Neuronal stem cell (in vitro differentiated cells): Measurements from ENCODE around the gene FGF3.

Experiments used
- DNase-seq: peaks from one replicate; pipeline ENCODE4 v3.0.0-alpha.2; 2013; ENCODE audit warnings: low spot score
- H2AFZ ChIP-seq: one replicate; pipeline ENCODE4 v1.6.1; 2013; ENCODE audit warnings: mild to moderate bottlenecking, low read length, inconsistent platforms
- H2AK5ac ChIP-seq: 2 replicates; pipeline ENCODE4 v1.6.1; 2013; ENCODE audit warnings: low read depth, mild to moderate bottlenecking, inconsistent platforms, low read length, moderate library complexity, mixed read lengths
- H2BK120ac ChIP-seq: 2 replicates; pipeline ENCODE4 v1.6.1; 2013; ENCODE audit warnings: low read depth, mild to moderate bottlenecking, inconsistent platforms, low read length, moderate library complexity, mixed read lengths
- H2BK12ac ChIP-seq: one replicate; pipeline ENCODE4 v1.6.1; 2013; ENCODE audit warnings: low read length, inconsistent platforms
- H2BK15ac ChIP-seq: 2 replicates; pipeline ENCODE4 v1.6.1; 2013; ENCODE audit warnings: mild to moderate bottlenecking, low read length, inconsistent platforms, mixed read lengths
- H2BK5ac ChIP-seq: one replicate; pipeline ENCODE4 v1.6.1; 2013; ENCODE audit warnings: inconsistent platforms, mild to moderate bottlenecking, low read length, moderate library complexity
- H3K14ac ChIP-seq: one replicate; pipeline ENCODE4 v1.6.1; 2013; ENCODE audit warnings: low read length, inconsistent platforms
- H3K18ac ChIP-seq: 2 replicates; pipeline ENCODE4 v1.6.1; 2013; ENCODE audit warnings: low read length, inconsistent platforms
- H3K23ac ChIP-seq: 2 replicates; pipeline ENCODE4 v1.6.1; 2013; ENCODE audit warnings: low read depth, mild to moderate bottlenecking, mixed read lengths, low read length, inconsistent platforms; ENCODE audit not compliant: poor library complexity
- H3K27ac ChIP-seq: replicated peaks from 3 replicates; pipeline ENCODE4 v1.5.1; 2013; ENCODE audit warnings: low read length, inconsistent platforms
- H3K27me3 ChIP-seq, 3 experiments: 2 replicates each; pipeline ENCODE4 v1.6.1; 2013; ENCODE audit warnings: low read length in 3 of 3, mild to moderate bottlenecking in 2 of 3, inconsistent platforms in 1 of 3, low read depth in 1 of 3, mixed read lengths in 1 of 3, moderate library complexity in 1 of 3; ENCODE audit not compliant: control insufficient read depth in 3 of 3, insufficient read depth in 3 of 3
- H3K36me3 ChIP-seq, 2 donors: replicated peaks in 1 of 2; 2 replicates each; pipeline ENCODE4 v1.6.1; 2013; ENCODE audit warnings: low read length in 2 of 2; ENCODE audit not compliant: control insufficient read depth in 2 of 2, insufficient read depth in 2 of 2
- H3K4ac ChIP-seq: 2 replicates; pipeline ENCODE4 v1.6.1; 2013; ENCODE audit warnings: inconsistent platforms, mild to moderate bottlenecking, low read length, moderate library complexity
- H3K4me1 ChIP-seq, 2 donors: 1 replicate in 1 of 2; 2 replicates in 1 of 2; pipeline ENCODE4 v1.6.1; 2013; ENCODE audit warnings: low read length in 2 of 2, low read depth in 1 of 2; ENCODE audit not compliant: control insufficient read depth in 2 of 2, insufficient read depth in 1 of 2
- H3K4me2 ChIP-seq: one replicate; pipeline ENCODE4 v1.6.1; 2013; ENCODE audit warnings: mild to moderate bottlenecking, low read length, inconsistent platforms; ENCODE audit not compliant: insufficient read depth, poor library complexity, severe bottlenecking
- H3K4me3 ChIP-seq, 2 donors: 2 replicates each; pipeline ENCODE4 v1.5.1; 2013; ENCODE audit warnings: low read length in 2 of 2, mild to moderate bottlenecking in 2 of 2, inconsistent platforms in 1 of 2, moderate library complexity in 1 of 2
- H3K79me1 ChIP-seq: one replicate; pipeline ENCODE4 v1.6.1; 2013; ENCODE audit warnings: low read depth, mild to moderate bottlenecking, inconsistent platforms, low read length, moderate library complexity
- H3K9ac ChIP-seq: one replicate; pipeline ENCODE4 v1.6.1; 2013; ENCODE audit warnings: mild to moderate bottlenecking, low read depth, low read length, inconsistent platforms; ENCODE audit not compliant: poor library complexity
- H3K9me3 ChIP-seq, 2 donors: replicated peaks in 1 of 2; 2 replicates each; pipeline versions ENCODE3 to v1.6.1; 2013; ENCODE audit warnings: low read length in 2 of 2, mild to moderate bottlenecking in 2 of 2, inconsistent platforms in 1 of 2, low read depth in 1 of 2, mixed read lengths in 1 of 2, moderate library complexity in 1 of 2; ENCODE audit not compliant: control insufficient read depth in 2 of 2, insufficient read depth in 1 of 2
- H4K8ac ChIP-seq: one replicate; pipeline ENCODE4 v1.6.1; 2013; ENCODE audit warnings: low read depth, mild to moderate bottlenecking, inconsistent platforms, low read length, moderate library complexity
- H4K91ac ChIP-seq: one replicate; pipeline ENCODE4 v1.6.1; 2013; ENCODE audit warnings: low read length, low read depth, mild to moderate bottlenecking, inconsistent platforms; ENCODE audit not compliant: poor library complexity
- WGBS, 2 donors: extraction: QIAGEN DNeasy Blood & Tissue Kit; methylation state at CpG; one replicate each; pipeline ENCODE4 v1.1.7; 2013; ENCODE audit warnings: missing lambda C conversion rate in 2 of 2, mixed read lengths in 1 of 2; ENCODE audit not compliant: insufficient read length in 2 of 2, insufficient replicate concordance in 1 of 2; ENCODE audit errors: extremely low coverage in 2 of 2; 5-methylcytosine and 5-hydroxymethylcytosine counted together

FGF3 gene

DNA sequence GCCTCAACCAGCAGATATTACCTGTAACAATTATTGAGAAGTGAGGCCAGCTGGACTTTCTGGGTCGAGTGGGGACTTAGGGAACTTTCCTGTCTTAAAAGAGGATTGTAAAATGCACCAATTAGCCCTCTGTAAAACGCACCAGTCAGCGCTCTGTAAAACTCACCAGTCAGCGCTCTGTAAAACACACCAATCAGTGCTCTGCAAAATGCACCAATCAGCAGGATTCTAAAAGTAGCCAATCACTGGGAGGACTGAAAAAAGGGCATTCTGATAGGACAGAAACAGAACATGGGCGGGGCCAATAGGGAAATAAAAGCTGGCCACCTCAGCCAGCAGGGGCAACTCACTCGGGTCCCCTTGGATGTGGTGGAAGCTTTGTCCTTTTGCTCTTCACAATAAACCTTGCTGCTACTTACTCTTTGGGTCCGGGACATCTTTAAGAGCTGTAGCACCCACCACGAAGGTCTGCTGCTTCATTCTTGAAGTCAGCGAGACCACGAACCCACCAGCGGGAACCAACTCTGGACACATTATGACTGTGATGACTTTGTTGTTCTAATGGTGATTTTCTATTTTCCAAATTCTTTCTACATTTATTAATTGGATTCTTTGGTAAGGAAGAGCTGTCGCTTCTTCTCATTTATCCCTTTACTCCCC, 40.2 kb upstream of the FGF3 start:
- no peaks in the 10 kb centered on the region for H3K9me3 ChIP-seq
- H3K4me2 ChIP-seq, result no peak overlapping the region
- H3K4me1 ChIP-seq, result peaks cover under 1 to 2% of the 10 kb centered on the region in 2 donors
- no peak overlapping the region for H3K27ac ChIP-seq
- H3K9ac ChIP-seq, result no peak overlapping the region
- no peak overlapping the region for H2AFZ ChIP-seq
- DNase-seq, result no peak
- peaks cover 0 to 31% (median 0%) of the 10 kb centered on the region in 3 experiments for H3K27me3 ChIP-seq
- no peaks in the 10 kb centered on the region for H3K36me3 ChIP-seq
- no peak overlapping the region for H3K4ac ChIP-seq
- H3K23ac ChIP-seq, result no peak overlapping the region
- no peak overlapping the region for H3K4me3 ChIP-seq
- no peak overlapping the region for H3K18ac ChIP-seq
- H2BK120ac ChIP-seq, result no peak overlapping the region
- H3K14ac ChIP-seq, result no peak overlapping the region
- no peak overlapping the region for H4K91ac ChIP-seq
- no peak overlapping the region for H4K8ac ChIP-seq
- H2BK5ac ChIP-seq, result no peak overlapping the region
- no CpG with 5 or more reads among the region's 12 CpGs for WGBS, 2 donors
- H2BK15ac ChIP-seq, result no peak overlapping the region
- H2BK12ac ChIP-seq, result no peak overlapping the region
- no peaks in the 10 kb centered on the region for H3K79me1 ChIP-seq
- no peak overlapping the region for H2AK5ac ChIP-seq

DNA sequence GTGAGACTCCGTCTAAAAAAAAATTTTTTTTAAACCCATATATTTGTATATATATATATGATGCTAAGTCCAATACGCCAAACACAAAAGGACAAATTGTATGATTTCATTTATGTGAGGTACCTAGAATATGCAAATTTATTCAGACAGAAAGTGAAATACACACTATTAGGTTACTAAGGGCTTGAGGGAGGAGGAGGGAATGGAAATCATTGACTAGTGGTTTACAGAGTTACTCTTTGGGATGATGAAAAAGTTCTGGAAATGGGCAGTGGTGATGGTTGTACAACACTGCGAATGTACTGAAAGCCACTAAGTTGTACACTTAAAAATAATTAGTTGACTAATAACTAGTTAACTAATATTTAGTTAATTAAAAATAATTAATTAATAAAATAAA, 36.2 kb upstream of the FGF3 start:
- Histone ChIP-seq H2BK15ac (no peak overlapping the region), H4K8ac (no peak overlapping the region), H2BK5ac (no peak overlapping the region), H2AK5ac (no peak overlapping the region), H3K4ac (no peak overlapping the region), H2BK120ac (no peak overlapping the region), H3K23ac (no peak overlapping the region), H3K9me3 (peaks cover 0 to 4% of the 10 kb centered on the region in 2 donors), H2AFZ (no peak overlapping the region), H4K91ac (no peak overlapping the region), H3K4me3 (no peak overlapping the region), H3K27me3 (no peaks in the 10 kb centered on the region), H3K79me1 (no peaks in the 10 kb centered on the region), H3K4me1 (no peaks in the 10 kb centered on the region), H3K4me2 (no peak overlapping the region), H3K9ac (no peak overlapping the region), H3K14ac (no peak overlapping the region), H3K27ac (no peak overlapping the region), H2BK12ac (no peak overlapping the region), H3K36me3 (no peaks in the 10 kb centered on the region), H3K18ac (no peak overlapping the region)
- WGBS, 2 donors, result no CpG with 5 or more reads among the region's 3 CpGs
- no peak for DNase-seq

DNA sequence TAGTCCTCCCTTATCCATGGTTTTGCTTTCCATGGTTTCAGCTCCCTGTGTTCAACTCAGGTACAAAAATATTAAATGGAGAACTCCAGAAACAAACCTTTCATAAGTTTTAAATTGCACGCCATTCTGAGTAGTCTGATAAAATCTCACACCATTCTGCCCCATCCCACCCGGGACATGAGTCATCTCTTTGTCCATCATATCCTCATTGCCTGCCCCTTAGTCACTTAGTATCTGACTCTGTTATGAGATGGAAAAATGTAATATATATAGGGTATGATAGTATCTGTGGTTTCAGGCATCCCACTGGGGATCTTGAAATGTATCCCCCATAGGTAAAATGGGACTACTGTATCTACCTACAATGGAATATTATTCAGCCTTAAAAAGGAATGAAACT, 35.5 kb upstream of the FGF3 start:
- no peak overlapping the region for H3K27ac ChIP-seq
- H3K4ac ChIP-seq, result no peak overlapping the region
- no peak overlapping the region for H3K23ac ChIP-seq
- no peak overlapping the region for H3K18ac ChIP-seq
- no peaks in the 10 kb centered on the region for H3K27me3 ChIP-seq
- H3K9ac ChIP-seq, result no peak overlapping the region
- no peak overlapping the region for H2BK120ac ChIP-seq
- no peak overlapping the region for H2BK5ac ChIP-seq
- H2BK15ac ChIP-seq, result no peak overlapping the region
- no peak overlapping the region for H2BK12ac ChIP-seq
- H3K4me1 ChIP-seq, result no peaks in the 10 kb centered on the region
- no peak overlapping the region for H2AK5ac ChIP-seq
- no peaks in the 10 kb centered on the region for H3K36me3 ChIP-seq
- H3K4me2 ChIP-seq, result no peak overlapping the region
- no peak overlapping the region for H3K4me3 ChIP-seq
- no peak overlapping the region for H3K14ac ChIP-seq
- H4K8ac ChIP-seq, result no peak overlapping the region
- DNase-seq, result no peak
- no CpG with 5 or more reads among the region's 2 CpGs for WGBS, 2 donors
- H3K9me3 ChIP-seq, result peaks cover 0 to 4% of the 10 kb centered on the region in 2 donors
- no peaks in the 10 kb centered on the region for H3K79me1 ChIP-seq
- no peak overlapping the region for H4K91ac ChIP-seq
- H2AFZ ChIP-seq, result no peak overlapping the region

DNA sequence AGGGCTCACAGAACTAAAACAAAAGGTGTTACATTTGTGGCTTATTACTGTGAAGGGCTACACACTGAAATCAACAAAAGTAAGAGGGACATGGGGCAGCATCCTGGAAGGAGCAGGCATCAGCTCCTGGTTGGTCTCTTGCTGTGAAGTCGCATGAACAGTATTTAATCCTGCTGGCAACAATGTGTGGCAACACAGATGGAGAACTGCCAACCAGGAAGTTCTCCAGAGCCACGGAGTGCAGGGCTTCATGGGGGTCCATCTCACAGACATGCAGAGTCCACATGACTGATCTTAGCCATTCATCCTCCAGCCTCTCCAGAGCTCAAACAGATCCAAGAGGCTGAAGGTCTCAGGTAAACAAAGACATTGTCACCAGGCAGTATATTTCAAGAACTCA, 32.8 kb upstream of the FGF3 start:
- Histone ChIP-seq H3K18ac (no peak overlapping the region), H3K4me1 (peaks cover 0 to 2% of the 10 kb centered on the region in 2 donors), H3K4me3 (no peak overlapping the region), H2BK5ac (no peak overlapping the region), H4K91ac (no peak overlapping the region), H3K23ac (no peak overlapping the region), H3K27me3 (no peaks in the 10 kb centered on the region), H2BK12ac (no peak overlapping the region), H2BK120ac (no peak overlapping the region), H3K27ac (no peak overlapping the region), H2AFZ (no peak overlapping the region), H2BK15ac (no peak overlapping the region), H4K8ac (no peak overlapping the region), H3K9ac (peak overlapping the region; percentile 6), H3K14ac (no peak overlapping the region), H3K4me2 (no peak overlapping the region), H3K9me3 (peaks cover 0 to 4% of the 10 kb centered on the region in 2 donors), H3K36me3 (no peaks in the 10 kb centered on the region), H3K79me1 (no peaks in the 10 kb centered on the region), H3K4ac (no peak overlapping the region), H2AK5ac (no peak overlapping the region)
- DNase-seq, result no peak
- WGBS, 2 donors, result no CpG with 5 or more reads among the region's 2 CpGs
